Activated CD8-positive, alpha-beta T cell treated with anti-CD3 and anti-CD28 coated beads for 36 hours (primary cell): ENCODE measurements around the gene HOXD8. TPM values are rescaled to one million over a fixed set of nuclear protein-coding genes. Genes with fewer than 3 reads are reported as not detected.

Experiments
- ATAC-seq: fragments of 200-7000 bp; cut with Tn5 transposase; one replicate; pipeline ENCODE4 v1.10.0; 2021; ENCODE audit warnings: mild to moderate bottlenecking, moderate library complexity
- CTCF ChIA-PET: fragments of 350-600 bp; sonication (Branson Sonifier 250); formaldehyde crosslinking; loops from one replicate; lab custom pipeline; 2021; ENCODE audit warnings: antibody characterized with exemption; lab: Charles Lee
- POLR2A ChIA-PET: fragments of 350-600 bp; sonication (Branson Sonifier 250); formaldehyde crosslinking; loops from one replicate; lab custom pipeline; 2021; ENCODE audit warnings: antibody characterized with exemption; lab: Charles Lee
- DNase-seq: peaks from one replicate; pipeline ENCODE4 v3.0.0-alpha.2; 2020
- H3K27ac Mint-ChIP-seq: one replicate; pipeline ENCODE4 v1.8.0; 2021; ENCODE audit warnings: mild to moderate bottlenecking, mixed read lengths
- H3K27me3 Mint-ChIP-seq: one replicate; pipeline ENCODE4 v1.8.0; 2021; ENCODE audit warnings: mixed read lengths
- H3K36me3 Mint-ChIP-seq: one replicate; pipeline ENCODE4 v1.8.0; 2021; ENCODE audit warnings: low read depth, mixed read lengths
- H3K4me1 Mint-ChIP-seq: one replicate; pipeline ENCODE4 v1.8.0; 2021; ENCODE audit warnings: low read depth, mixed read lengths
- H3K4me3 Mint-ChIP-seq: one replicate; pipeline ENCODE4 v1.8.0; 2021; ENCODE audit warnings: mild to moderate bottlenecking, moderate library complexity, mixed read lengths
- H3K9me3 Mint-ChIP-seq: one replicate; pipeline ENCODE4 v1.8.0; 2021; ENCODE audit warnings: mixed read lengths
- CTCF ChIP-seq: fragments of 200-600 bp; IDR thresholded peaks from one replicate; pipeline ENCODE4 v1.8.0; 2022; ENCODE audit warnings: antibody characterized with exemption, mild to moderate bottlenecking
- intact Hi-C: fragments of 100-400 bp; cut with micrococcal nuclease; formaldehyde crosslinking; loops from one replicate; pipeline ENCODE4 v1.10.0; 2022
- total RNA-seq, 2 experiments: library from RNA; stranded (reverse); gene quantifications; one replicate each; pipeline ENCODE4 v1.2.3, GENCODE V29; 2021

Gene HOXD8
- total RNA-seq, 2 experiments from 2014 or later = not detected

- CTCF ChIA-PET = interaction anchor here (0.7 to 8.4 kb wide), 11 partner anchors 13 to 1003 kb away, joined by 3 to 117 read pairs (median 3); no protein-coding TSS in a partner anchor
- POLR2A ChIA-PET = interaction anchor here (0.6 kb wide), 1 partner anchor 12 kb away, joined by 3 read pairs; the partner anchor contains the start of gene HOXD3
- H3K27ac Mint-ChIP-seq = no peak overlapping the region
- peaks cover 9% of the 10 kb centered on the region for H3K4me1 Mint-ChIP-seq
- TF ChIP-seq CTCF = no peak
- H3K9me3 Mint-ChIP-seq = no peaks in the 10 kb centered on the region
- H3K4me3 Mint-ChIP-seq = no peak overlapping the region
- DNase-seq (no peak), ATAC-seq (no peak)
- H3K27me3 Mint-ChIP-seq = peaks cover 75% of the 10 kb centered on the region
- intact Hi-C loops = no loop called here
- H3K36me3 Mint-ChIP-seq = no peaks in the 10 kb centered on the region
Observed at GRCh38 chr2:176145085-176145969, 15.8 kb downstream of the HOXD8 start.

GRCh38 chr2:176146101-176146500 is 16.6 kb downstream of the HOXD8 start:
- H3K27ac Mint-ChIP-seq = no peak overlapping the region
- no peaks in the 10 kb centered on the region for H3K9me3 Mint-ChIP-seq
- CTCF ChIA-PET = interaction anchor here (0.7 to 8.4 kb wide), 5 partner anchors 14 to 508 kb away, joined by 3 to 117 read pairs (median 3); no protein-coding TSS in a partner anchor
- peaks cover 8% of the 10 kb centered on the region for H3K4me1 Mint-ChIP-seq
- intact Hi-C loops = no loop called here
- no peak overlapping the region for H3K4me3 Mint-ChIP-seq
- peaks cover 80% of the 10 kb centered on the region for H3K27me3 Mint-ChIP-seq
- ATAC-seq (no peak), DNase-seq (no peak)
- POLR2A ChIA-PET = no interaction called here
- no peaks in the 10 kb centered on the region for H3K36me3 Mint-ChIP-seq
- TF ChIP-seq CTCF = no peak

- no peak for DNase-seq
- no peak for TF ChIP-seq CTCF
- ChIA-PET POLR2A (no interaction called here), CTCF (interaction anchor here (1.2 to 1.7 kb wide), 2 partner anchors 15 to 505 kb away, joined by 3 to 5 read pairs; no protein-coding TSS in a partner anchor)
- no peaks in the 10 kb centered on the region for H3K36me3 Mint-ChIP-seq
- H3K9me3 Mint-ChIP-seq = no peaks in the 10 kb centered on the region
- H3K27me3 Mint-ChIP-seq = peaks cover 80% of the 10 kb centered on the region
- H3K4me3 Mint-ChIP-seq = no peak overlapping the region
- H3K4me1 Mint-ChIP-seq = peaks cover 4% of the 10 kb centered on the region
- ATAC-seq = no peak
- intact Hi-C loops = no loop called here
- H3K27ac Mint-ChIP-seq = no peak overlapping the region
Observed at GRCh38 chr2:176146645-176147044, 17.1 kb downstream of the HOXD8 start.

GRCh38 chr2:176147210-176147799 is 17.8 kb downstream of the HOXD8 start:
- ChIA-PET POLR2A (no interaction called here), CTCF (no interaction called here)
- Mint-ChIP-seq H3K9me3 (no peaks in the 10 kb centered on the region), H3K27ac (no peak overlapping the region), H3K4me3 (no peak overlapping the region), H3K36me3 (no peaks in the 10 kb centered on the region), H3K4me1 (peaks cover 4% of the 10 kb centered on the region), H3K27me3 (peaks cover 80% of the 10 kb centered on the region)
- intact Hi-C loops = no loop called here
- no peak for TF ChIP-seq CTCF
- DNase-seq = no peak
- ATAC-seq = no peak
